ENCODE data around the gene F8A3. TPM values are rescaled to one million over a fixed set of nuclear protein-coding genes. Genes with fewer than 3 reads are reported as not detected.

Gene F8A3
- 5.3 TPM in 1 of 2 replicates, not detected in the other for total RNA-seq

GRCh38 chrX:155458471-155458870 lies at the start of gene F8A3:
Gene F8A3, minus strand, starts transcription at chrX:155458620. Its CDS starts 20 bp downstream, at chrX:155458600.

Other genes starting within 250 kb of the F8A3 start
- 58.8 and 76.5 TPM in 2 replicates for gene VBP1, start 242.2 kb downstream of the F8A3 start, total RNA-seq
- under 0.01 and 0.21 TPM in 2 replicates for gene RAB39B, start 194.1 kb downstream of the F8A3 start, total RNA-seq
- under 0.01 and 1.7 TPM in 2 replicates for gene CLIC2, start 124.0 kb downstream of the F8A3 start, total RNA-seq
- gene F8A2, start 76.5 kb downstream of the F8A3 start, total RNA-seq, result 0.96 TPM in 1 of 2 replicates, not detected in the other
- gene SPRY3, start 154.0 kb upstream of the F8A3 start, total RNA-seq, result 0.21 and 0.24 TPM in 2 replicates
- 9.2 and 12.5 TPM in 2 replicates for gene TMLHE, start 154.3 kb upstream of the F8A3 start, total RNA-seq